GM19395 (cell line): ENCODE data around the gene SGCD.
"Not testable (repeated sequence)": the region's sequence is repeated elsewhere in the genome, so short reads cannot be mapped to it uniquely, and the experiment has no call there.

Experiments used
- ATAC-seq: cut with Tn5 transposase; IDR thresholded peaks from one replicate; pipeline ENCODE4 v1.9.1; 2021; ENCODE audit warnings: mild to moderate bottlenecking, moderate library complexity; ENCODE audit not compliant: unreplicated experiment

Gene SGCD

GRCh38 chr5:156552855-156553358 lies 225.9 kb downstream of the SGCD start:
- no peak for ATAC-seq

- ATAC-seq, result no peak
Observed at GRCh38 chr5:156556666-156557406, 229.9 kb downstream of the SGCD start.

- ATAC-seq, result no peak
Observed at GRCh38 chr5:156560002-156560401, 233.0 kb downstream of the SGCD start.

GRCh38 chr5:156561651-156562050 lies 234.7 kb downstream of the SGCD start:
- no peak for ATAC-seq

GRCh38 chr5:156570615-156571014 lies 243.7 kb downstream of the SGCD start:
- ATAC-seq, result no peak

GRCh38 chr5:156581725-156582124 lies 254.8 kb downstream of the SGCD start:
- ATAC-seq, result no peak

GRCh38 chr5:156582193-156582598 lies 255.2 kb downstream of the SGCD start:
- no peak for ATAC-seq

- no peak for ATAC-seq
Observed at GRCh38 chr5:156584871-156585270, 257.9 kb downstream of the SGCD start.

- no peak for ATAC-seq
Observed at GRCh38 chr5:156585999-156586398, 259.0 kb downstream of the SGCD start.

GRCh38 chr5:156587012-156587411 lies 260.0 kb downstream of the SGCD start:
- no peak for ATAC-seq

- no peak for ATAC-seq
Observed at GRCh38 chr5:156588306-156588705, 261.3 kb downstream of the SGCD start.

- no peak for ATAC-seq
Observed at GRCh38 chr5:156589104-156589945, 262.4 kb downstream of the SGCD start.

GRCh38 chr5:156589946-156590216 lies 262.9 kb downstream of the SGCD start:
- ATAC-seq, result no peak

- ATAC-seq, result no peak
Observed at GRCh38 chr5:156590978-156591377, 264.0 kb downstream of the SGCD start.

- ATAC-seq, result no peak
Observed at GRCh38 chr5:156591631-156592030, 264.7 kb downstream of the SGCD start.

GRCh38 chr5:156593546-156593945 lies 266.6 kb downstream of the SGCD start:
- no peak for ATAC-seq

GRCh38 chr5:156594406-156594805 lies 267.4 kb downstream of the SGCD start:
- no peak for ATAC-seq

- no peak for ATAC-seq
Observed at GRCh38 chr5:156595132-156595787, 268.3 kb downstream of the SGCD start.

- ATAC-seq, result no peak
Observed at GRCh38 chr5:156597276-156597675, 270.3 kb downstream of the SGCD start.

GRCh38 chr5:156598964-156599363 lies 272.0 kb downstream of the SGCD start:
- no peak for ATAC-seq

GRCh38 chr5:156610582-156610981 lies 283.6 kb downstream of the SGCD start:
- ATAC-seq, result not testable (repeated sequence)

GRCh38 chr5:156615901-156616300 lies 288.9 kb downstream of the SGCD start:
- no peak for ATAC-seq
